ENCODE data around the gene GRIK2.

GRIK2 gene

DNA sequence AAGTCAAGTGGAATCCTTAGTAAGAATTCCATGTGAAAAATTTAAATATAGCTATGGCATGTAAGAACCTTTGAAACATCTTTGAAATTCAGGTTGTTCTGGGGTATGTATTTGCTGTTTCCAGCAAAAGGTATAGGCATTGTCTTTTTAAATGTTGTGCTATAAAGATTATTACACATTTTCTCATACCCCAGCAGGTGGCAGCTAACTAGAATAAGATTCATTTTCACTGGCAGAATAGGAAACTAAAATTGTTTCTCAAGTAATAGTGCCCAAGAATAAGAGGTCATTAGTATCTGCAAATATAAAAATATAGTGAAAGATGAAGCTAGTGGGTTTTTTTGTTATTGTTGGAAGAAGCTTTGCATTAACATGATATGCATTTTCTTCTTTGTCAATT, 1.8 kb downstream of the GRIK2 start:
- Mint-ChIP-seq H3K27me3 (peaks cover 42% of the 10 kb centered on the region), H3K27ac (no peak overlapping the region), H3K36me3 (peaks cover 5% of the 10 kb centered on the region), H3K4me3 (no peak overlapping the region), H3K4me1 (ENCODE audit: low read depth) (no peaks in the 10 kb centered on the region), H3K9me3 (ENCODE audit: low read depth) (no peaks in the 10 kb centered on the region)

DNA sequence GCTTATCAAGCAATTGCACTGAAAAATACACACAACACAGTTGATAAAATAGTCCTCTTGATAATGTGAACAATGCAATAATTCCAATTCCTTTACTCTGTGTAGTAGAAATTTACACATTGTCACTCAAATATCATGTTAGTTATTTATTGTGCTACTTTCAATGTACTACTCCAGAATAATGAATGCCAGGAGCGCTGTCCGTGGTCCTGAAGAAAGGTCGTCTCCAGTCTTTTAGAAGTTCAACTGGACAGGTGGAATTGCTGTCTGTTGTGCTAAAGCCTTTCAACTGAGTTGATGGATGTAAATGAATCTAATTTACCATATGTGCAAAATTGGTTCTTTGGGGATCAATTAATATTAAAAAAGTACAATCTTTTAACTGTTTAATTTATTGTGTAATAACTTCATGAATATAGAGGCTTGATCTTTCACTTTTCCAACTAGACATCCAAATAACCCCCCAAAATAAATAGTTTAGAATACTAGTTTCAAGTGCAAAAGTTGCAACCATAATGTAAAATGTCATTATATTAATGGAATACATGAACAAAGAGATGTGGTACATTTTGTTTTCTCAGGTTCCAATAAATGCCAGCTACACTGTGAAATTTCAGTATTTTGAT, 3.2 kb downstream of the GRIK2 start:
- H3K36me3 Mint-ChIP-seq: peaks cover 5% of the 10 kb centered on the region
- no peak overlapping the region for H3K4me3 Mint-ChIP-seq
- no peaks in the 10 kb centered on the region for H3K4me1 Mint-ChIP-seq (ENCODE audit: low read depth)
- H3K27me3 Mint-ChIP-seq: peaks cover 44% of the 10 kb centered on the region
- H3K9me3 Mint-ChIP-seq (ENCODE audit: low read depth): no peaks in the 10 kb centered on the region
- H3K27ac Mint-ChIP-seq: no peak overlapping the region

DNA sequence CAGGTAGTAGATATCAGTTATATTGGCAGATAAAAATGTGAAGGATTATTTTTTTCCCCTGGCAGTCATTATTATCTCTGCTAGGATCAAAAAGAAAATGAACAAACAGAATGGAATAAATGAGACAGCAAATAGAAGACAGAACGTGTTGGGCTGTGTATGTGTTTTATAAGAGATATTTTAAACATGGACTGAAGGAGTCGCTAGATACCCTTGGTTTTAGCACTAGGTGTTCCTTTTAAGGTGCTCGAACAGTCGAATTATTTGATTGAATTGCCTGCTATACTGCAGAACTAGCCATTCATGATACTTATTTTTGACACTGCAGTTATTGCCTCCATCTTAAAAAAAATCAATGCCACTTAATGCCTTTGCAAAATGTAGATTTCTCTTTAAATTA, 3.7 kb downstream of the GRIK2 start:
- Mint-ChIP-seq H3K36me3 (peaks cover 5% of the 10 kb centered on the region), H3K4me3 (no peak overlapping the region), H3K27me3 (peaks cover 46% of the 10 kb centered on the region), H3K27ac (no peak overlapping the region), H3K4me1 (ENCODE audit: low read depth) (no peaks in the 10 kb centered on the region), H3K9me3 (ENCODE audit: low read depth) (no peaks in the 10 kb centered on the region)

DNA sequence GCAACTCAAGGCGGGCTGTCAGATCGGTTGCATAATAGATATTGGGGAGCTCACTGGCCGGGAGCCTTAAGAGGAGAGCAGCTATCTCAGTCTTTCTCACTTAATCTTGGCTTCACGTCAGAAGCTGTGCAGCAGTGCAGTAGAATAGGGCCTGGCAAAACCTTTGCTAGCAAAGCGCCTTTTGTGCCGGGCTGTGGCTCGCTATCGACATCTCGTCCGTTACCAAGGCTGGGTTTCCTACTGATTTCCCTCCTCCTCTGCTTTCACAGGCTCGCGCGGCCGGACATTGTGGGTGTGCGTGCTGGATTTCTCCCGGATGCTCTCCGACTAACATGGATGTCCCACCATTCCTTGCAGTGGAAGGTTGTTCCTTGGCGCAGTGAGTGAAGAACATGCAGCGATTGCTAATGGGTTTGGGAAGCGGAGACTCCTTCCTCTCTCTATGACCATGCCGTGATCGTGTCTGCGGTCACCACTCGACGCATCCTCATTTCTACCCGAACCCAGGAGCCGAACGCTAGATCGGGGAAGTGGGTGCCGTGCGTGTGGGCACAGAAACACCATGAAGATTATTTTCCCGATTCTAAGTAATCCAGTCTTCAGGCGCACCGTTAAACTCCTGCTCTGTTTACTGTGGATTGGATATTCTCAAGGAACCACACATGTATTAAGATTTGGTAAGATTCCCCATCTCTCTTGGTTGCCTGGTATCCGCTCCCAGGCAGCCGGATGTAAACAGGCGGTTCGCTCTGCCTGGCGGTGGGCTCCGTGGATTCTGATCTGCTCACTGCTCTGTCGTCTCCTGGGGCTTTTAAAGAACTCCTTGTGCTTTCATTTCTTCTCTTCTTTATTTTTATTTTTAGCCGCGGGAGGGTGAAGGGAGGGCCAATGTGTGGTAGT, 5.5 kb downstream of the GRIK2 start:
- Mint-ChIP-seq H3K27me3 (peaks cover 48% of the 10 kb centered on the region), H3K36me3 (peaks cover 5% of the 10 kb centered on the region), H3K4me1 (ENCODE audit: low read depth) (no peaks in the 10 kb centered on the region), H3K4me3 (no peak overlapping the region), H3K9me3 (ENCODE audit: low read depth) (no peaks in the 10 kb centered on the region), H3K27ac (no peak overlapping the region)

DNA sequence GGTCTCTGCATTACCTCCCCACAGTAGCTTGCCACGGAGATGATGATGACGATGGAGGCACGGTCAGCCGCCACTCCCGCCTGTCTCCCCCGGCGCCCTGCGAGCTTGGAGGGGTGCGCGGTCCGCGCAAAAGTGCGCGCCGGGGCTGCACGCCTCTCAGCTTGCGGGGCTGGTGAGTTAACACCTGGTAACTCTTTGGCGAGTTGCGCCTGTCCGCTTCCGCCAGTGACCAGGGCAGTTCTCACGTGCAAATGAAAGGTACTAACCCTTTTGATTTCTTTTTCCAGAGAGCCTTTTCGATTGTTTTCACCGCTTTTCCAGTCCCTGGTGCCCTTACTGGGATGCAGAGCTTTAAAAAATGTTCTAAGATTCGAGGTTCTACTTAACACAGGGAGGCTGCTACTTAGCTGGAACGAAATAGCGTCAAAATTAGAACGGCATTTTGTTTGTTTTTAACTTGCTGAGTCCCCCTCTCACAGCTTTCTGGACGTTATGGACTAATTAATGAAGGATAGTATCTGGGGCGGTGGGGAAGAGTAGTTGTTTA, 6.2 kb downstream of the GRIK2 start:
- H3K27me3 Mint-ChIP-seq: peaks cover 41% of the 10 kb centered on the region
- no peak overlapping the region for H3K4me3 Mint-ChIP-seq
- H3K9me3 Mint-ChIP-seq (ENCODE audit: low read depth): no peaks in the 10 kb centered on the region
- peaks cover 5% of the 10 kb centered on the region for H3K36me3 Mint-ChIP-seq
- H3K27ac Mint-ChIP-seq: no peak overlapping the region
- H3K4me1 Mint-ChIP-seq (ENCODE audit: low read depth): no peaks in the 10 kb centered on the region

DNA sequence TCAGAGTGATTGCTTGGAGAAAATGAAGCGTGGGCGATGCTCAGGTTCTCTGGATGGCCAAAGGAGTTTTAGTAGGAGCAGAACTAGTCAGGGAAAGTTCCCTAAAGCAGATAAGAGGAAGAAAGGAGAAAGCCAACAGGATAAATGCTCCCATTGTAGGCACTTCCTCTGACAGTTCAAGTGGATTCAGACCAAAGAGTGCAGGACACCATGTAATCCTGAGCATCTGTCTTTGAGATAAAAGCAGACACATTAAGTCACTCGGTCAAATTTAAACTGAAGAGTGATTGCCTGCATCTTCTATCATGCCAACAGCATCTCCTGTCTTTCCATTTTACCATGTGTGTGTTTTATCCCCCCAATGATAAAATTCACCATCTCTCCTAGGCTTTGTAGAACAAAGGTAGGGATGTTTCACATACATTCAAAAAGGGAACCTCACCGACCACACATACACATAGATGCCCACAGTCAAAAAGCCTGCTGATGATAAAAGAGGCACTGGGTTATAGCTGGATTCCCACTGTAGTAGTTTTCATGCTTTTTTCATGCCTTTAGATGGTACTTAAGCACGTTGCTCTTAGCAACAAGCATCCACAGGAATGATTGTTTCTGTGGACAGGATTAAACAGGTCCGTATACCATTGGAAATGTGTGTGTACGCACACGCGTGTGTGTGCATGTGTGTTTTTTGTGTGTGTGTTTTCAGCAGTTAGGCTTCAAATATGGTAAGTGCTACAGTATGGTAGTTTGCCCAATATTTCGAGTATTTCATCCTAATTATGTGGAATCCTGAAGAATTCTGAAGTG, 7.0 kb downstream of the GRIK2 start:
- peaks cover 41% of the 10 kb centered on the region for H3K27me3 Mint-ChIP-seq

DNA sequence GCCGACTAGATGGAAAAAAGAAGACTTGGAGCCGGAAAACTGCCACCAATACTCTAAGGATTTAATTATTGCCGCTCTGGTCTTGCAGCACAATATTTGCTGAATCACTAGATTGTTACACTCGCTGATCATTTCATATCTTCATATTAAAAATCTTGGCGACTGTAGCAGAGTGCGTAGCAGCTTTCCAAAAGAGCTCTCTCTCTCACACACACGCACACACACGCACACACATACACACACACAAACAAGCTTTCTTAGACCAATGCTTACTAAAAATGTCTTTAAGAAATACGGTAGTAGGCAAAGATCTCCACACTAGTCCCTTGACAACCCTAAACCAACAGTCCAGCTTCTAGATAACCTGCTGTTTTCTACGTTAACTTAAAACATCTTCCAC, 7.7 kb downstream of the GRIK2 start:
- H3K36me3 Mint-ChIP-seq: peaks cover 5% of the 10 kb centered on the region
- no peak overlapping the region for H3K4me3 Mint-ChIP-seq
- peaks cover 41% of the 10 kb centered on the region for H3K27me3 Mint-ChIP-seq
- H3K4me1 Mint-ChIP-seq (ENCODE audit: low read depth): no peaks in the 10 kb centered on the region
- no peak overlapping the region for H3K27ac Mint-ChIP-seq
- no peaks in the 10 kb centered on the region for H3K9me3 Mint-ChIP-seq (ENCODE audit: low read depth)

More for the DNA sequence above, 7.0 kb downstream of the GRIK2 start:
- H3K4me3 Mint-ChIP-seq: no peak overlapping the region
- H3K36me3 Mint-ChIP-seq: peaks cover 5% of the 10 kb centered on the region
- no peaks in the 10 kb centered on the region for H3K4me1 Mint-ChIP-seq (ENCODE audit: low read depth)
- H3K9me3 Mint-ChIP-seq (ENCODE audit: low read depth): no peaks in the 10 kb centered on the region
- H3K27ac Mint-ChIP-seq: no peak overlapping the region

DNA sequence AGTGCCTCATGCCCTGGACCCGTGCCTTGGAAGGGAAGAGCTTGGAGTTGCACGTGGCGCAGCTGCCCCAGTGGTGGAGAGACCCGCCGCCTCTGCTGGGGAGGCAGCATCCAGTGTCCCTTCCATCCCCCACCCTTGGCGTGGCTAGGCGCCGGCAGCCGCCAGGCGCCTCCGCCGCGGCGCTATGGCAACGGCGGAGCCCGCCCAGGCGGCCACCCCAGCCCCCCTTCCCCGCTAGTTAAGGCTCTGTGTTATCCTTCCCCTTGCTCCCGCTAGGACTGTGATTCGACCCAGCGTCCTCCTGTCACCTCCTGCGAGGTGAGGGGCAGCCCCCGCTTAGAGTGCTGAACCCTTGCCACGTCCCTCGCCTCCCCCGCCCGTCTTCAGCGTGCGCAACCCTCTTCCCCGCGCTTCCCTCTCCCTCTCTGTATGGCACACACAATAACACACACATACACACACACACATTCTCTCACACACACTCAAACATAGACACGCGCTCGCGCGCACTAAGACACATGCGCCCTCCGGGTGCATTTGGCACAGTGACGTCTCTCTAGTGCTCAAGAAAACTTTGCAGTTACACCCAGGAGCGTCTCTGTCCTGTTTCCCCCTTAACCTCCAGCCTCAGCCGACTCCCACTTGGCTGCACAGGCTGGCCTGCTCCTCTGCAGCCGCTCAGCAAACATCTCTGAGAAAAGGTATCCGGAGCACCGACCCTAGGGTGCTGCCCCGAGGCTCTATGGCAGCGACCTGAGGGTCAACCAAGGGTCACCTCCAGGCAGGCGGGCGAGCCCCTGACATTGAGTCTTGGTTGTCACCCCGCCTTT, 8.5 kb downstream of the GRIK2 start:
- Mint-ChIP-seq H3K4me1 (ENCODE audit: low read depth) (no peaks in the 10 kb centered on the region), H3K27me3 (peaks cover 39% of the 10 kb centered on the region), H3K4me3 (no peak overlapping the region), H3K9me3 (ENCODE audit: low read depth) (no peaks in the 10 kb centered on the region), H3K36me3 (peaks cover 5% of the 10 kb centered on the region), H3K27ac (no peak overlapping the region)

DNA sequence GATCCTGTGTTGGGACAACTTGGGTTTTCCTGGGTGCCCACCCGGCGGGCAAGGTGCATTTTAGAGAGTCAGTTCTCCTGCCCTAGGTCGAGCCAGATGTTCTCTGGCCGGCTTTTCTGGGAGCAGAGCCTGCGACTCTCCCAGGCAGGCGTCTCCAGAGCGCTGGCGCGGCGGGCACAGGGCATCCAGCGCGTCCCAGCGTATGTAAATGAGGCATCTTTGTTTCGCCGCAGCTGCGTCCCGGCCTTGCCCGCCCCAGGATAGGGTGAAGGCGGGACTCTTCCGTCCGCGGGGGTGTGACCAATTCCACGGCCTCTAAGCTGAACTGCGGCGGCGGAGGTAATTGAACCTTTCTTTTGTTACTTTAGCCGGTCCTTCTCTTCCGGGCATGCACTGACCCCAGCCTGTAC, 9.1 kb downstream of the GRIK2 start:
- no peak overlapping the region for H3K27ac Mint-ChIP-seq
- H3K27me3 Mint-ChIP-seq: peaks cover 37% of the 10 kb centered on the region
- peaks cover 2% of the 10 kb centered on the region for H3K9me3 Mint-ChIP-seq (ENCODE audit: low read depth)
- H3K4me3 Mint-ChIP-seq: no peak overlapping the region
- H3K4me1 Mint-ChIP-seq (ENCODE audit: low read depth): no peaks in the 10 kb centered on the region
- peaks cover 5% of the 10 kb centered on the region for H3K36me3 Mint-ChIP-seq

DNA sequence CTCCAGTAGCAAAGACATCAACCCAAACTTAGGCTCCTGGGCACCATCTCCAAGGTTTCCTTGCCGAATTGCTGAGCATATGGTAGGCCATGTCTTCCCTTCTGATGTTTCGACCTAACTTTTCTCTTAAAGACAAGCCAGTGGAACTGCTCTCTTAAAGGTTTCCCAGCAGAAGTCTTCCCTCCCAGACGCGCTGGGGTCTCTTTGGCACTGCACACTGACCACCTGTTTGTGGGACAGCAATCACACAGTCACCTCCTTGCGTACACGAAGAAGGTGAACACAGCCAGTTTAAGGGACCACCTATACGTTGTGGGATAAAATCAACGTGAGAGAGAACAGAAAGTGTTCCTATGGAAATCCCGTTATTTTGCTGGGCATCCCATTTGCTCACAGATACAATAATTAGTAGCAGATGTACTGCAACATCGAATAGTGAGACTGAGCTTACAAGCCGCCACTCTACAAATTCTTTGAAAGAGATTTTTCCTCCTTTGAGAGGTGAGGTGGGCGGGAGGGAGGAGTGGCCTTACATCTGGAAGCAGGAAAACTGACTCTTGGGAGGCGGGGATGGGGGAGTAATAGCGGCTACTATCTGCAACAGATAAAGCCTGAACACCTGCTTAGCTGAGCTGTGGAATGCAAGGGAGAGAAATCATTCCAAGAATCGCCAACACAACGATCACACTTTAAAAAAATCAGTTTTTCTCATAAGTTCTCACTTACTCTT, 9.9 kb downstream of the GRIK2 start:
- Mint-ChIP-seq H3K36me3 (peaks cover 5% of the 10 kb centered on the region), H3K4me3 (no peak overlapping the region), H3K4me1 (ENCODE audit: low read depth) (no peaks in the 10 kb centered on the region), H3K27me3 (peaks cover 35% of the 10 kb centered on the region), H3K27ac (no peak overlapping the region), H3K9me3 (ENCODE audit: low read depth) (peaks cover 4% of the 10 kb centered on the region)

DNA sequence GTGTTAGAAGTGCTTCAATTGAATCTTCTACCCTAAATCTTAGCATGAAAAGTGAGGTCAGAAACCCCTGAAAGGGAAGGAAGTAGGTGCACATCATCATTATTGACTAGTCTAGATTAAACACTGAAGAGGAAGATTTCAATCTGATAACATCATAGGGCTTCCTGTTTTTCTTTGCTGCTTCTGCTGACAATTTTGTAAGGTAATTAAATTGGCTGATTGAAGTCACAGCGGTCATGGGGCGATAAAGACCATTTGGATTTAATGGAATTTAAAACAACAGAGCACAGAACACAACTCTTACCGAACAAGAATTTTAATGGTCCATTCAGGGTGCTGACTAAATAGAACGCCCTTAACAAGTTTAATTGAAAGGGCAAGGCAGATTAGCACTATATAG, 11.3 kb downstream of the GRIK2 start:
- peaks cover 26% of the 10 kb centered on the region for H3K27me3 Mint-ChIP-seq
- H3K27ac Mint-ChIP-seq: no peak overlapping the region
- peaks cover 4% of the 10 kb centered on the region for H3K9me3 Mint-ChIP-seq (ENCODE audit: low read depth)
- H3K4me3 Mint-ChIP-seq: no peak overlapping the region
- no peaks in the 10 kb centered on the region for H3K4me1 Mint-ChIP-seq (ENCODE audit: low read depth)
- H3K36me3 Mint-ChIP-seq: no peaks in the 10 kb centered on the region

DNA sequence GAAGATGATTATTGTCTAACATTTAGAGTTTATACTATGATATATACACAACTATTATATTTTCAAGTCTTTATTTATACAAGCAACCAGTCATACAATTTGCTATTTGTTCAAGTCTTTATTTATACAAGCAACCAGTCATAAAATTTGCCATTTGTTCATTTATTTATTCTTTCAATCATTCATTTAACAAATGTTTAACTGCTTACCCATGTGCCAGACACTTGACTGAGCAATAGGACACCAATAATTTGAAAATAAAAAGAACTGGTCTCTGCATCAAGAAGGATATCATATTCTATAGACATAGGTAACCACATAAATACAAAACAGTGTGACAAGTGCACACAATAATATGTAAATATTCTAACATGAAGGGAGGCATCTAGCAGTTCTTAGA, 20.3 kb downstream of the GRIK2 start:
- H3K27me3 Mint-ChIP-seq: no peaks in the 10 kb centered on the region
- no peak overlapping the region for H3K27ac Mint-ChIP-seq
- H3K4me3 Mint-ChIP-seq: no peak overlapping the region
- H3K4me1 Mint-ChIP-seq (ENCODE audit: low read depth): no peaks in the 10 kb centered on the region
- H3K9me3 Mint-ChIP-seq (ENCODE audit: low read depth): peaks cover 4% of the 10 kb centered on the region
- H3K36me3 Mint-ChIP-seq: no peaks in the 10 kb centered on the region

DNA sequence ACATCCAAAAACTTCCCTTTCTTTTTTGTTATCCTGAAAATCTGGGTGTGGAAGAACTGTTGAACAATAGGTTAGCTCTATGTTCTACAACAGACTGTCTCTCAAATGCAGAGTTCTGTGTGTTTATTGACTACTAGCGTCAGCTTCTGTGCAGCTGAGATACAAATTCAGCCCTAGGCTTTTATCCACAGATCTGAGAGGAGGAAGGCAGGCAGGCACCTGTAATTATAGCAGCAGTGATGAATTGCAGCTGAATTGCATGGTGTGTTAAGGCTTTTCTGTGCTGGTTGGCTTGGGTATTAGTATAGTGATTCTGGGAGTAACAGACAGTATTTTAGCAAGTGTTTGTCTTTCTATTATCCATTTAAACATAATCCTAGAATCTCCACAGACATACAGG, 24.4 kb downstream of the GRIK2 start:
- H3K27ac Mint-ChIP-seq: no peak overlapping the region

DNA sequence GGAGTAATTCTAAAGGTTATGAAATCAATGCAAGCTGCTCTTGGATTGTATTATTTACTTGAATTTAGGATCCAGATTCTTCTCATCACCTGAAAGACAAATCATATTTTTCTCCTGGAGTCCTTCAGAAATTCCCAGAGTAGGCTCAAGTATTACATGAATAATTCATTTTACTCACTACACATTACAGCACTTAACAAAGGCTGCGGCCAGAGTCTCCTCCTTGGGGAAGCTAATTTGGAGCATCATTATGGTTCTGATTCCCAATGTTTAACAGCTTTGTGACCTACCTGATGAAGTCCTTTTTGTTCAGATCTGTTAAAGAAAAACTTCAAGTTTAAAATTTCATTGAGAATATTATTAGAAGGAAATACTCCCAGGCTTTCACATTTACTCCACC, 28.7 kb downstream of the GRIK2 start:
- H3K36me3 Mint-ChIP-seq: no peaks in the 10 kb centered on the region
- H3K27ac Mint-ChIP-seq: no peak overlapping the region
- no peaks in the 10 kb centered on the region for H3K4me1 Mint-ChIP-seq (ENCODE audit: low read depth)
- H3K4me3 Mint-ChIP-seq: no peak overlapping the region
- H3K9me3 Mint-ChIP-seq (ENCODE audit: low read depth): peaks cover 5% of the 10 kb centered on the region
- H3K27me3 Mint-ChIP-seq: no peaks in the 10 kb centered on the region

More for the DNA sequence above, 24.4 kb downstream of the GRIK2 start:
- Mint-ChIP-seq H3K4me3 (no peak overlapping the region), H3K27me3 (no peaks in the 10 kb centered on the region), H3K9me3 (ENCODE audit: low read depth) (peaks cover 4% of the 10 kb centered on the region), H3K4me1 (ENCODE audit: low read depth) (no peaks in the 10 kb centered on the region), H3K36me3 (no peaks in the 10 kb centered on the region)

Measured in activated naive CD8-positive, alpha-beta T cell (primary cell).